GM20000 (cell line): Measurements from ENCODE around the gene EFCAB8.

Experiments
- DNase-seq: peaks from one replicate; pipeline ENCODE4 v3.0.0; 2012; ENCODE audit warnings: low spot score
- TF ChIP-seq, protein P1 (sequence below): IDR thresholded peaks from 2 replicates; pipeline ENCODE4 v1.5.1; 2012; ENCODE audit warnings: mild to moderate bottlenecking, control low read depth; ENCODE audit errors: extremely low read depth, missing control alignments

Gene EFCAB8

DNA sequence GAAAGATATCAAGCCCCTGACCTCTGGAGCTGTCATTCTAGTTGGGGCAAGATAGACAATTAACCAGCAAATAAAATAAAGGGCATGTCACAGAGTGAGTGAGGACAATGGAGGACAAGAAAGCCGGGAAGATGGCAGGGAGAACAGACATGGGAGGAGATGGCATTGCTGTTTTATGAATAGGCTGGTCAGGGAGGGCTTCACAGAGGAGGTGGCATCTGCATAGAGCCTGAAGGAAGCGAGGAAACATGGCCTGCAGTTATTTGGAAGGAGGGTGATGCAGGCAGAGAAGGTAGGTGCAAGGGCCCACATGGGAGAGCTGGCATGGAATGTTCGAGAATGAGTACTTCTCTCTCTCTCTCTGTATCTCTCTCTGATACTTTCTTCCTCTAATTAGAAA lies 63.7 kb downstream of the EFCAB8 start:
- DNase-seq, result no peak
- TF ChIP-seq, protein P1, sequence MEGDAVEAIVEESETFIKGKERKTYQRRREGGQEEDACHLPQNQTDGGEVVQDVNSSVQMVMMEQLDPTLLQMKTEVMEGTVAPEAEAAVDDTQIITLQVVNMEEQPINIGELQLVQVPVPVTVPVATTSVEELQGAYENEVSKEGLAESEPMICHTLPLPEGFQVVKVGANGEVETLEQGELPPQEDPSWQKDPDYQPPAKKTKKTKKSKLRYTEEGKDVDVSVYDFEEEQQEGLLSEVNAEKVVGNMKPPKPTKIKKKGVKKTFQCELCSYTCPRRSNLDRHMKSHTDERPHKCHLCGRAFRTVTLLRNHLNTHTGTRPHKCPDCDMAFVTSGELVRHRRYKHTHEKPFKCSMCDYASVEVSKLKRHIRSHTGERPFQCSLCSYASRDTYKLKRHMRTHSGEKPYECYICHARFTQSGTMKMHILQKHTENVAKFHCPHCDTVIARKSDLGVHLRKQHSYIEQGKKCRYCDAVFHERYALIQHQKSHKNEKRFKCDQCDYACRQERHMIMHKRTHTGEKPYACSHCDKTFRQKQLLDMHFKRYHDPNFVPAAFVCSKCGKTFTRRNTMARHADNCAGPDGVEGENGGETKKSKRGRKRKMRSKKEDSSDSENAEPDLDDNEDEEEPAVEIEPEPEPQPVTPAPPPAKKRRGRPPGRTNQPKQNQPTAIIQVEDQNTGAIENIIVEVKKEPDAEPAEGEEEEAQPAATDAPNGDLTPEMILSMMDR, result no peak

DNA sequence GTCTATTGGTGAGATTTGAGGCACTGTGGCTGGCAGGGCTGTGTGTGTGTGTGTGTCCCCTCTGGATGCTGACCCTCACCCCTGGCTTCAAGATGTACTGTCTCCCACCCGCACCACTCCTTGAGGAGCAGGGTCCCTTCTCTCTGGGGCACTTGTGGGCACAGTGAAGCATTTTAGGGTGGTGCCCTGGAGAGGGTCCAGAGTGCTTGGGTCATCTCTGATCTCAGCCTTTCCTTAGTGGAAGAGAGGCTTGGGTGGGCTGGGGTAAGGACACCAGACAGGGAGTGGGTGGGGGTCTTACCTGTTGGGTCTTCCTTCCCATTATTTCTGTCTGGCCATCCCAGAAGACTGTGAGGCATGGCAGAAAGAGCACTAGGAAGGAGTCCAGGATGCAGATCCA lies 66.1 kb downstream of the EFCAB8 start:
- no peak for DNase-seq
- TF ChIP-seq, protein P1, result no peak

GRCh38 chr20:32925481-32926196 lies 66.9 kb downstream of the EFCAB8 start:
- TF ChIP-seq, protein P1, result no peak
- DNase-seq, result no peak

GRCh38 chr20:32929162-32929561 lies 70.4 kb downstream of the EFCAB8 start:
- no peak for DNase-seq
- TF ChIP-seq, protein P1, result no peak

- DNase-seq, result no peak
- TF ChIP-seq, protein P1, result no peak
These were observed 71.5 kb downstream of the EFCAB8 start for GRCh38 chr20:32930181-32930580.

- TF ChIP-seq, protein P1, result no peak
- DNase-seq, result no peak
These were observed 72.0 kb downstream of the EFCAB8 start for GRCh38 chr20:32930701-32931100.

- TF ChIP-seq, protein P1, result no peak
- no peak for DNase-seq
These were observed 75.9 kb downstream of the EFCAB8 start for GRCh38 chr20:32934580-32934979.
